ENCODE data around the gene SYCE3.

- TF ChIP-seq CTCF (IDR thresholded peaks at IDR 0.05; ENCODE audit: low read length) (no peak), EZH2 (optimal IDR thresholded peaks at IDR 0.05; ENCODE audit: low read depth, low read length) (no peak)
Measured at GRCh38 chr22:50516891-50517290, 45.8 kb downstream of the SYCE3 start.

All from MM.1S (cell line).